GOT3 (cell line): ENCODE measurements around the gene HELZ2.
"Not testable (repeated sequence)": the region's sequence is repeated elsewhere in the genome, so short reads cannot be mapped to it uniquely, and the experiment has no call there.

Source experiments
- DNase-seq: peaks from one replicate; lab custom pipeline; 2025; ENCODE audit warnings: mixed read lengths; lab: John Stamatoyannopoulos, UW

The HELZ2 gene

GRCh38 chr20:63578224-63579016, 4.4 kb upstream of the HELZ2 start:
- DNase-seq, result no peak

- DNase-seq, result no peak
These were observed 3.4 kb upstream of the HELZ2 start for GRCh38 chr20:63577317-63577894.

DNA sequence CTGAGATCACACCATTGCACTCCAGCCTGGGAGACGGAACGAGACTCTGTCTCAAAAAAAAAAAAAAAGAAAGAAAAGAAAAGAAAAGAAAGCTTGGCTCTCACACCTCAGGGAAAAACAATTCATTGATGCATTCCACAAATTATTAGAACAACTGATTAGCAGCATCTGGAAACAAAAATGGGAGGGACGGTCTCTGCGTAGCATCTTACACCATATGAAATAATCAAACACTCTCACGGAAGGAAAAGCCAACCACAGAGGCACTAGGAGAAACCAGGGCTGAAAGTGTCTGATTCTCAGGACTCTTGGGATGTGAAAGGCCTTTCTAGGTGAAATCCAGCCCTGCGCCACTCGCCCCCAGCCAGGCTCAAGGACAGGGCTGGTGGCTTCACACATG, 2.3 kb upstream of the HELZ2 start:
- DNase-seq, result no peak

DNA sequence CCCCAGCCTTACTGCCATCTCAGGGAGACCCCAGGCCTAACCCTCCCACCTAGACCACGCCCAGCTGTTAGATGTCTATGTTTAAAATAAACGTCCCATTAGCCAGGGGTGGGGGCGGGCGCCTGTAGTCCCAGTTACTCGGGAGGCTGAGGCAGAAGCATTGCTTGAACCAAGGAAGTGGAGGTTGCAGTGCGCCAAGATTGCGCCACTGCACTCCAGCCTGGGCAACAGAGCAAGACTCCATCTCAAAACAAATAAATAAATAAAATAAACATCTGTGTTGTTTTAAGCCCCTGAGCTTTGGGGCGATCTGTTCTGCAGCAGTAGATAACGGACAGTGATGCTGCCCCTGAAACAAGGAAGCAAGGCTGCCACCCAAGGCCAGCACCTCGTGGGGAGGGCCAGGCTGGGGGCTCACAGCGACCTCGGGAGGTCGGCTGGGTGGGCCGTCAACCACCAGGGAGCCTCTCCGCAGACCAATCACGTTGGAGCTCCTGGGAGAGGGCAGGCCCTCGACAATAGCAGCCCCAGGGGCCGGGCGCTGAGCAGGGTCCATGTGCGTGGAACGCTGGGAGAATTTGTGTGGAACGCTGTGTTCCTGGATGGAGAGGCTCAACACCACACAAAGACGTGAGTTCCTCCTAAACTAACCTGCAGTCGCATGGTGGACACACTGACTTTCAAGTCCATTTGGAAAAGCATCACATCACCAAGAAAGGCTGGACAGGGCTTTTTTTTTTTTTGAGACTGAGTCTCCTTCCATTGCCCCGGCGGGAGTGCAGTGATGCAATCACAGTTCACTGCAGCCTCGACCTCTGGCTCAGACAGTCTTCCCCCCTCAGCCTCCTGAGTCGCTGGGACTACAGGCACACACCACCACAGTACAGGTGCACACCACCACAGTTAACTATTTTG, 1.0 kb upstream of the HELZ2 start:
- no peak for DNase-seq

DNA sequence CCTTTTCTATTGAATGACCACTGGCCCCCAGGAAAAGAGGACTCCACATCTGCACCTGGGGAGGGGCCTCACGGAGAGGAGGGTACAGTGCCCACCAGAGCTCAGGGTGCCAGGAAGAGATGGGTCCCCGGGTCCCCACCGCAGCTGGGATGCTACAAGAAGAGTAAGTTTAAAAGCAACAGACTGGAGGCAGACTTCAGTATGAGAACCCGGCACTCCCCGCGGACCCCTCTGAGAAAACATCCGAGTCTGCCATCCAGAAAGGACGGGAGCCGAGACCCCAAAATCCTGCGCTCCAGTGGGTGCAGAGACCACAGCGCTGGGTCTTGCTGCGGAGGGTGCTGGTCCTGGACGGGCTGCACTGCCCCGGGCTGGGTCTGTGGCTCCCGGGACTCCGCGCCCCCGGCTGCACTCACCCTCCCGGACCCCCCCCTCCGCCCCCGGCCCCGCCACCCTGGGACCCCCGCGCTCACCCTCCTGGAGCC, 350 bp downstream of the HELZ2 start:
- no peak for DNase-seq

GRCh38 chr20:63572788-63573646, 1.0 kb downstream of the HELZ2 start:
- no peak for DNase-seq

GRCh38 chr20:63572071-63572787, 1.8 kb downstream of the HELZ2 start:
- DNase-seq, result no peak

GRCh38 chr20:63571087-63571478, 3.0 kb downstream of the HELZ2 start:
- not testable (repeated sequence) for DNase-seq

- no peak for DNase-seq
These were observed 3.6 kb downstream of the HELZ2 start for GRCh38 chr20:63570281-63571086.

DNA sequence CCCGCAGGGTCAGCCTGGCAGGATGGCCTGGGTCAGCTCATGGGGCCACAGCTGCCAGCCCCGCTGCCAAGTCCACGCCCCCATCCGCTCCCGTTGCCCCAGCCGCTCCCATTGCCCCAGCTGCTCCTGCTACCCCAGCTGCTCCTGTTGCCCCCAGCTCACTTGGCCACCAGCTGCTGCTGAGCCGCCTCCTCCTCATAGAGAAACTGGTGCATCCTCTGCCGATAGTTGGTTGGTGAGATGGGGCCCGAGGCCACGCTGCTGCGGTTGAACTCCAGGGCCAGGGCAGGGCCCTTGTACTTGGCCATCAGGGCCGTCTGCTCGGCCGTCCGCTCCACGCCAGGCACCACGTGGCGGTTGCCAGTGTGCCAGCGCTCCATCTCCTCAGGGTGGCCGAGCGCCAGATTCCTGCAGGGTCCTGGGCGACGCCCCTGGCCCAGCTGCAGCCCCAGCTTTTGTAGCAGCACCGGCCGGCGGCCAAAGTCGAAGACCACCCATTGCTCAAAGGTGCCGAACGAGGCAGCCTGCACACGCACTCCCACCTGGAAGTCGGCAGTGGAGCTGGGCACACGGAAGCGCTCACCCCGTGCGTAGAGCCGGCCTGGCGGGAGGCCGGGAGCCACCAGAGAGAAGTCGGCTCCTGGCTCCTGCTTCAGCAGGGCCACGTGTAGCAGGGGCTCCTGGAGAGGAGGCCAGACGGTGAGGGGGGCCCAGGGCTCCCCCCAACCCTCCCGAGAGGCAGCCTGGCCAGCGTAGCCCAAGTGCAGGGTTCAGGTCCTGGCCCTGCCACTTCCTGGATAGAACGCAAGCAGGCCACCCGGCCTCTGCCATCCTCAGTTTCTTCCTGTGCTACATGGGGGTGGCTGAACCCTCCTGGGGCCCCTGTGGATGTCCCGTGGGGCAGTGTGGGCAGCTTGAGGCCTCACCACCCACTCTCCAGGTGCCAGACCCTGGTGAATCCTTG, 4.8 kb downstream of the HELZ2 start:
- no peak for DNase-seq

GRCh38 chr20:63568170-63568981, 5.7 kb downstream of the HELZ2 start:
- DNase-seq, result no peak

DNA sequence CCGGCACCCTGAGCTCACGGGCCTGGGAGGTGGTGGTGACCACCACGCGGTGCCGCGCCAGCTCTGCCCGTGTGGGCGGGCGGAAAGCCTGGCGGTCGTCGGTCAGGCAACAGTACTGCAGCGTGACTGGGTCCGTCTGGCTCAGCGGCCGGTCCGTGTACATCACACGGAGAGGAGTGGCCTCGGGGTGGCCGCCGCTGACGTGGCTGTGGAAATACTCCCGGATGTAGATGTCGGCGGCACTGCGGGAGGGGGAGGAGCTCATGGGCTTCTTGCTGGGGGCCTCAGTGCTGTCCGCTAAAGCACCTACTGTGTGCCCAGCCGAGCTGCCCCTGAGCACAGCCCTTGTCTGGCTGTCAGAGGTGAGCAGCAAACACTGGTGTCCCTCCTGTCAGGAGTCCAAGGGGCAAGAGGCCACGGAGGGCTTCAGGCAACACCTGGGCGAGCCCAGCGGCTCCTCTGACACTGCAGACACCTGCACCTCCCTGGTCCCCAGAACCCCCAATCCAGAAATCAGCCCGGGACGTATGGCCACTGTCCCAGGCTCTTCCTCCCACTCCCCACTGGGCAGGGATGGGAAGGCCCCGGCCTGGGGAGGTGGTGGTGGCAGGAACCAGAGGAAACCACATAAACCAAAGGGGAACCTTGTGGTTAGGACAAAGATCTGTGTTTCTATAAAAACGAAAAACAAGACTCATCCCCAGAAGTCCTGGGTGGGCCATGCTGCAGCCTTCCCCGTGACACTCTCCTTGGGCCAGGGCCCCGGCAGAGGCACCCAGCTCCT, 6.5 kb downstream of the HELZ2 start:
- no peak for DNase-seq

- DNase-seq, result no peak
These were observed 7.0 kb downstream of the HELZ2 start for GRCh38 chr20:63567136-63567385.

DNA sequence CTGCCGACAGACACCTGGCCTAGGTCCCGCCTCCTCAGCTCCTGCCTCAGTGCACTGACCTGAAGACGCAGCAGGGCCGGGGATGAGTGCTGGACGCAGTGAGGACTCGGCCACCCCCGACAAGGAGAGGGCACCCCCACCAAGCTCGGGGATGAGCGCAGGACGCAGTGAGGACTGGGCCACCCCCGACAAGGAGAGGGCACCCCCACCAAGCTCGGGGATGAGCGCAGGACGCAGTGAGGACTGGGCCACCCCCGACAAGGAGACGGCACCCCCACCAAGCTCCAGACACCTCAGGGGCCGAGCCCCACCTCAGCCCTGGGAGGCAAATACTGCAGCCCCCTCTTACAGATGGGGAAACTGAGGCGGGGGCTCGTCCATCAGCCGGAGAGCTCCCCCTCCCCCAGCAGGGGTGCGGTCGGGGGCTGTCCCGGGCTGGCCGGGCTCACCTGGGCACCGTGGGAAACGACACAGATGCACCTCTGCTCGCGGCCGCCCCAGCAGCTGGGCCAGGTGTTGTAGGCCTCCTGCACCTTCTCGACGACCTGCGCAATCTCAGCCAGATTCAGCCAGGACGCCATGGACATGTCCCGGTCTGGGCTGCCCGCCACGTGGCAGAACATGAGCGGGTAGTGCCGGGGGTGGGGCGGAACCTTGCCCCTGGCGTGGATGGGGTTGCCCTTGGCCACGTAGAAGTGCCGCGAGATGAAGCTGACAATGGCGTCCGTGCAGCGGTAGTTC, 7.5 kb downstream of the HELZ2 start:
- DNase-seq, result no peak

GRCh38 chr20:63565699-63566335, 8.2 kb downstream of the HELZ2 start:
- no peak for DNase-seq

GRCh38 chr20:63565021-63565698, 8.9 kb downstream of the HELZ2 start:
- no peak for DNase-seq
